Measurements from ENCODE around the gene TBC1D10B.

DNA sequence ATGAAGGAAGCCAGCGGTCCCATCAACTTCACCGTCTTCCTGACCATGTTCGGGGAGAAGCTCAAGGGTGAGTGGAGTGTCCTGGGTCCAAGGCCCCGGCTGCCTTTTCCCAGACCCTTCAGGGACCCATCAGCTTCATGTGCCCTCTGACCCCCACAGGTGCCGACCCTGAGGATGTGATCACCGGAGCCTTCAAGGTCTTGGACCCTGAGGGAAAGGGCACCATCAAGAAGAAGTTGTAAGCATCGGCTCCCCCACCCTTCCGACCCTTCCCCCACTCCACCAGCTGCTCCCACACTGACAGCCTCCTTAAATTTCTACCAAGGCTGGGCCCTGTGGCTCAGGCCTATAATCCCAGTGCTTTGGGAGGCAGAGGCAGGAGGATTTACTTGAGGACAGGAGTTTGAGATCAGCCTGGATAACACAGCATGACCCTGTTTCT lies 6.2 kb upstream of the TBC1D10B start:
- TF ChIP-seq, protein P1, sequence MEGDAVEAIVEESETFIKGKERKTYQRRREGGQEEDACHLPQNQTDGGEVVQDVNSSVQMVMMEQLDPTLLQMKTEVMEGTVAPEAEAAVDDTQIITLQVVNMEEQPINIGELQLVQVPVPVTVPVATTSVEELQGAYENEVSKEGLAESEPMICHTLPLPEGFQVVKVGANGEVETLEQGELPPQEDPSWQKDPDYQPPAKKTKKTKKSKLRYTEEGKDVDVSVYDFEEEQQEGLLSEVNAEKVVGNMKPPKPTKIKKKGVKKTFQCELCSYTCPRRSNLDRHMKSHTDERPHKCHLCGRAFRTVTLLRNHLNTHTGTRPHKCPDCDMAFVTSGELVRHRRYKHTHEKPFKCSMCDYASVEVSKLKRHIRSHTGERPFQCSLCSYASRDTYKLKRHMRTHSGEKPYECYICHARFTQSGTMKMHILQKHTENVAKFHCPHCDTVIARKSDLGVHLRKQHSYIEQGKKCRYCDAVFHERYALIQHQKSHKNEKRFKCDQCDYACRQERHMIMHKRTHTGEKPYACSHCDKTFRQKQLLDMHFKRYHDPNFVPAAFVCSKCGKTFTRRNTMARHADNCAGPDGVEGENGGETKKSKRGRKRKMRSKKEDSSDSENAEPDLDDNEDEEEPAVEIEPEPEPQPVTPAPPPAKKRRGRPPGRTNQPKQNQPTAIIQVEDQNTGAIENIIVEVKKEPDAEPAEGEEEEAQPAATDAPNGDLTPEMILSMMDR (IDR thresholded peaks at IDR 0.05; ENCODE audit: low read depth, low read length), result no peak
- TF ChIP-seq EZH2phosphoT487 (IDR thresholded peaks at IDR 0.05; ENCODE audit: low read depth), result no peak

Measured in OCI-LY3 (cell line).